Neural cell (in vitro differentiated cells): ENCODE measurements around the gene ZNHIT6. TPM values are rescaled to one million over a fixed set of nuclear protein-coding genes. Genes with fewer than 3 reads are reported as not detected.

Experiments
- H2AFZ ChIP-seq: fragments of 200-600, 300-800 bp; sonication (generic), shearing (Covaris generic); 2 replicates; pipeline ENCODE4 v1.6.0; 2014; ENCODE audit warnings: low read depth, mild to moderate bottlenecking, antibody characterized with exemption, low read length, moderate library complexity
- H3F3A ChIP-seq: fragments of 200-600 bp; shearing (Covaris generic); 2 replicates; pipeline ENCODE4 v1.6.1; 2016; ENCODE audit warnings: mild to moderate bottlenecking, moderate library complexity, mixed read lengths, antibody characterized with exemption, low read length; ENCODE audit not compliant: insufficient read depth, poor library complexity, severe bottlenecking
- H3K27ac ChIP-seq: fragments of 200-600, 300-800 bp; sonication (generic), shearing (Covaris generic); 2 replicates; pipeline ENCODE4 v1.5.1; 2014; ENCODE audit warnings: mild to moderate bottlenecking, low read length, moderate library complexity
- H3K27me3 ChIP-seq: fragments of 300-800, 200-600 bp; sonication (generic), shearing (Covaris generic); 2 replicates; pipeline ENCODE4 v1.6.0; 2014; ENCODE audit warnings: mild to moderate bottlenecking, low read depth, low read length, moderate library complexity; ENCODE audit not compliant: insufficient read depth
- H3K36me3 ChIP-seq: fragments of 300-800, 200-600 bp; sonication (generic), shearing (Covaris generic); 2 replicates; pipeline ENCODE4 v1.5.1; 2014; ENCODE audit warnings: mild to moderate bottlenecking, antibody characterized with exemption, low read length, moderate library complexity; ENCODE audit not compliant: insufficient read depth
- H3K4me2 ChIP-seq: fragments of 300-800, 200-600 bp; sonication (generic), shearing (Covaris generic); 2 replicates; pipeline ENCODE4 v1.6.0; 2014; ENCODE audit warnings: mild to moderate bottlenecking, low read length
- H3K4me3 ChIP-seq: fragments of 300-800, 200-600 bp; sonication (generic), shearing (Covaris generic); 2 replicates; pipeline ENCODE4 v1.5.1; 2014; ENCODE audit warnings: mild to moderate bottlenecking, low read length, moderate library complexity
- H3K79me2 ChIP-seq: fragments of 200-600 bp; shearing (Covaris generic); replicated peaks from 2 replicates; pipeline ENCODE4 v1.6.0; 2014; ENCODE audit warnings: mild to moderate bottlenecking, low read length, moderate library complexity; ENCODE audit not compliant: insufficient read depth
- H3K9ac ChIP-seq: fragments of 300-800, 200-600 bp; sonication (generic), shearing (Covaris generic); 2 replicates; pipeline ENCODE4 v1.6.1; 2016; ENCODE audit warnings: mild to moderate bottlenecking, low read length, mixed read lengths
- H3K9me2 ChIP-seq: fragments of 200-600 bp; shearing (Covaris generic); 2 replicates; pipeline ENCODE4 v1.6.1; 2016; ENCODE audit warnings: mild to moderate bottlenecking, low read length, mixed read lengths; ENCODE audit not compliant: insufficient read depth
- H3K9me3 ChIP-seq: fragments of 200-600, 300-800 bp; sonication (generic), shearing (Covaris generic); 2 replicates; pipeline ENCODE4 v1.6.1; 2016; ENCODE audit warnings: mild to moderate bottlenecking, mixed run types, low read length, moderate library complexity, mixed read lengths
- H4K20me1 ChIP-seq: fragments of 200-600 bp; shearing (Covaris generic); 2 replicates; pipeline ENCODE4 v1.6.1; 2016; ENCODE audit warnings: mild to moderate bottlenecking, mixed run types; ENCODE audit not compliant: insufficient read depth
- CTCF ChIP-seq: fragments of 450-650 bp; IDR thresholded peaks from 2 replicates; pipeline ENCODE4 v1.5.1; 2014; ENCODE audit warnings: antibody characterized with exemption, mild to moderate bottlenecking, moderate library complexity; ENCODE audit not compliant: poor library complexity, severe bottlenecking
- EP300 ChIP-seq: fragments of 450-650 bp; conservative IDR thresholded peaks from 2 replicates; pipeline ENCODE4 v1.6.1; 2014; ENCODE audit warnings: antibody characterized with exemption, mild to moderate bottlenecking, moderate library complexity; ENCODE audit not compliant: poor library complexity, severe bottlenecking
- EZH2 ChIP-seq: fragments of 200-600, 300-800 bp; shearing (Covaris generic), sonication (generic); IDR thresholded peaks from 2 replicates; pipeline ENCODE4 v1.6.1; 2014; ENCODE audit warnings: antibody characterized with exemption, low read length, borderline replicate concordance, mild to moderate bottlenecking; ENCODE audit not compliant: insufficient read depth, poor library complexity, severe bottlenecking
- MXI1 ChIP-seq: fragments of 450-650 bp; conservative IDR thresholded peaks from 2 replicates; pipeline ENCODE4 v1.6.1; 2014; ENCODE audit warnings: antibody characterized with exemption, mild to moderate bottlenecking; ENCODE audit not compliant: poor library complexity, severe bottlenecking
- POLR2AphosphoS5 ChIP-seq: IDR thresholded peaks from 2 replicates; pipeline ENCODE4 v1.6.1; 2012
- RAD21 ChIP-seq: fragments of 450-650 bp; conservative IDR thresholded peaks from 2 replicates; pipeline ENCODE4 v1.6.1; 2014; ENCODE audit warnings: antibody characterized with exemption, mild to moderate bottlenecking, moderate library complexity
- REST ChIP-seq: IDR thresholded peaks from 2 replicates; pipeline ENCODE4 v1.6.1; 2012; ENCODE audit warnings: borderline replicate concordance
- SMC3 ChIP-seq: fragments of 450-650 bp; conservative IDR thresholded peaks from 2 replicates; pipeline ENCODE4 v1.6.1; 2014; ENCODE audit warnings: antibody characterized with exemption, mild to moderate bottlenecking, moderate library complexity; ENCODE audit not compliant: poor library complexity
- TAF1 ChIP-seq: IDR thresholded peaks from 2 replicates; pipeline ENCODE4 v1.6.1; 2012; ENCODE audit warnings: low read depth
- polyA plus RNA-seq: library from polyadenylated mRNA; depleted of rRNA; stranded (reverse); fragments of >200 nt; gene quantifications from 2 replicates; pipeline ENCODE4 v1.2.3, GENCODE V29; 2014

Gene ZNHIT6
- polyA plus RNA-seq, 1 donor from 2014 or later = 16.6 TPM

- Histone ChIP-seq H3K27me3 (no peaks in the 10 kb centered on the region), H3K9ac (no peak overlapping the region), H4K20me1 (no peaks in the 10 kb centered on the region), H3K27ac (no peak overlapping the region), H3F3A (no peaks in the 10 kb centered on the region), H3K9me3 (no peaks in the 10 kb centered on the region), H3K36me3 (no peaks in the 10 kb centered on the region), H3K4me2 (no peak overlapping the region), H3K79me2 (no peaks in the 10 kb centered on the region), H3K4me3 (no peak overlapping the region), H2AFZ (no peak overlapping the region), H3K9me2 (no peaks in the 10 kb centered on the region)
- TF ChIP-seq POLR2AphosphoS5 (no peak), RAD21 (no peak), REST (no peak), CTCF (no peak), EZH2 (no peak), SMC3 (no peak)
Measured at GRCh38 chr1:85743814-85744213, 35.6 kb upstream of the ZNHIT6 start.

GRCh38 chr1:85734931-85735330, 26.7 kb upstream of the ZNHIT6 start:
- Histone ChIP-seq H4K20me1 (no peaks in the 10 kb centered on the region), H2AFZ (no peak overlapping the region)

More at GRCh38 chr1:85734931-85735330, 26.7 kb upstream of the ZNHIT6 start:
- H3F3A ChIP-seq = no peaks in the 10 kb centered on the region
- H3K9me2 ChIP-seq = no peaks in the 10 kb centered on the region
- H3K4me3 ChIP-seq = no peak overlapping the region
- no peak overlapping the region for H3K9ac ChIP-seq
- no peaks in the 10 kb centered on the region for H3K36me3 ChIP-seq
- TF ChIP-seq POLR2AphosphoS5 = no peak
- no peak for TF ChIP-seq MXI1
- TF ChIP-seq CTCF = no peak
- TF ChIP-seq EZH2 = no peak
- TF ChIP-seq TAF1 = no peak
- TF ChIP-seq REST = no peak
- no peak for TF ChIP-seq RAD21
- TF ChIP-seq EP300 = no peak
- TF ChIP-seq SMC3 = no peak
- H3K79me2 ChIP-seq = no peaks in the 10 kb centered on the region
- no peak overlapping the region for H3K27ac ChIP-seq
- no peaks in the 10 kb centered on the region for H3K9me3 ChIP-seq
- no peak overlapping the region for H3K4me2 ChIP-seq
- no peaks in the 10 kb centered on the region for H3K27me3 ChIP-seq
